ENCODE measurements around the gene DTHD1. TPM values are rescaled to one million over a fixed set of nuclear protein-coding genes. Genes with fewer than 3 reads are reported as not detected.

DTHD1 gene
- total RNA-seq, 2 donors from 2014 or later, result 7.9 to 13.5 TPM

- Mint-ChIP-seq H3K27me3 (ENCODE audit: low read depth) (no peaks in the 10 kb centered on the region), H3K27ac (peak overlapping the region; percentile 67), H3K4me3 (peak overlapping the region; percentile 48 to 55), H3K9me3 (no peaks in the 10 kb centered on the region), H3K4me1 (ENCODE audit: low read depth) (peaks cover 69% of the 10 kb centered on the region), H3K36me3 (ENCODE audit: insufficient read depth in 2 of 2) (no peaks in the 10 kb centered on the region)
- no peak for ATAC-seq (replicated peaks in 1 of 2)
- DNase-seq, result no peak
Observed at GRCh38 chr4:36325926-36326325, 44.5 kb downstream of the DTHD1 start.

- H3K4me3 Mint-ChIP-seq, result no peak overlapping the region
- DNase-seq, result no peak
- no peaks in the 10 kb centered on the region for H3K9me3 Mint-ChIP-seq
- no peaks in the 10 kb centered on the region for H3K27me3 Mint-ChIP-seq (ENCODE audit: low read depth)
- peaks cover 63% of the 10 kb centered on the region for H3K4me1 Mint-ChIP-seq (ENCODE audit: low read depth)
- no peak for ATAC-seq (replicated peaks in 1 of 2)
- no peak overlapping the region for H3K27ac Mint-ChIP-seq
- H3K36me3 Mint-ChIP-seq (ENCODE audit: insufficient read depth in 2 of 2), result no peaks in the 10 kb centered on the region
Observed at GRCh38 chr4:36326476-36327029, 45.1 kb downstream of the DTHD1 start.

GRCh38 chr4:36327400-36327799 is 46.0 kb downstream of the DTHD1 start:
- H3K4me1 Mint-ChIP-seq (ENCODE audit: low read depth), result peaks cover 59% of the 10 kb centered on the region

GRCh38 chr4:36328130-36328529 is 46.7 kb downstream of the DTHD1 start:
- Mint-ChIP-seq H3K36me3 (ENCODE audit: insufficient read depth in 2 of 2) (no peaks in the 10 kb centered on the region), H3K27me3 (ENCODE audit: low read depth) (no peaks in the 10 kb centered on the region), H3K4me1 (ENCODE audit: low read depth) (peaks cover 57% of the 10 kb centered on the region), H3K4me3 (no peak overlapping the region), H3K9me3 (no peaks in the 10 kb centered on the region), H3K27ac (peak overlapping the region; percentile 14)
- DNase-seq (no peak), ATAC-seq (replicated peaks in 1 of 2) (no peak)

More at GRCh38 chr4:36327400-36327799, 46.0 kb downstream of the DTHD1 start:
- no peak overlapping the region for H3K27ac Mint-ChIP-seq
- H3K4me3 Mint-ChIP-seq, result no peak overlapping the region
- no peaks in the 10 kb centered on the region for H3K27me3 Mint-ChIP-seq (ENCODE audit: low read depth)
- no peaks in the 10 kb centered on the region for H3K9me3 Mint-ChIP-seq
- no peak for DNase-seq
- ATAC-seq (replicated peaks in 1 of 2), result no peak
- H3K36me3 Mint-ChIP-seq (ENCODE audit: insufficient read depth in 2 of 2), result no peaks in the 10 kb centered on the region

GRCh38 chr4:36329228-36329627 is 47.8 kb downstream of the DTHD1 start:
- Mint-ChIP-seq H3K4me1 (ENCODE audit: low read depth) (peaks cover 50% of the 10 kb centered on the region), H3K36me3 (ENCODE audit: insufficient read depth in 2 of 2) (peaks cover 0 to 4% of the 10 kb centered on the region in 2 donors), H3K4me3 (no peak overlapping the region), H3K27ac (peak overlapping the region; percentile 68), H3K27me3 (ENCODE audit: low read depth) (no peaks in the 10 kb centered on the region), H3K9me3 (no peaks in the 10 kb centered on the region)
- ATAC-seq (replicated peaks in 1 of 2) (no peak), DNase-seq (no peak)

GRCh38 chr4:36330796-36331195 is 49.4 kb downstream of the DTHD1 start:
- peaks cover 0 to 4% of the 10 kb centered on the region in 2 donors for H3K36me3 Mint-ChIP-seq (ENCODE audit: insufficient read depth in 2 of 2)
- H3K9me3 Mint-ChIP-seq, result no peaks in the 10 kb centered on the region
- no peak overlapping the region for H3K4me3 Mint-ChIP-seq
- H3K27ac Mint-ChIP-seq, result no peak overlapping the region
- peaks cover 6% of the 10 kb centered on the region for H3K27me3 Mint-ChIP-seq (ENCODE audit: low read depth)
- H3K4me1 Mint-ChIP-seq (ENCODE audit: low read depth), result peaks cover 40% of the 10 kb centered on the region
- no peak for ATAC-seq (replicated peaks in 1 of 2)
- no peak for DNase-seq

GRCh38 chr4:36332023-36332781 is 50.8 kb downstream of the DTHD1 start:
- H3K27ac Mint-ChIP-seq, result peak overlapping the region; percentile 91
- peak; percentile 40 to 47 for DNase-seq

GRCh38 chr4:36332782-36333131 is 51.3 kb downstream of the DTHD1 start:
- Mint-ChIP-seq H3K27ac (peak overlapping the region; percentile 91), H3K4me3 (peak overlapping the region in 1 of 2 donors; percentile 64), H3K36me3 (ENCODE audit: insufficient read depth in 2 of 2) (peaks cover 0 to 4% of the 10 kb centered on the region in 2 donors), H3K9me3 (no peaks in the 10 kb centered on the region), H3K27me3 (ENCODE audit: low read depth) (peaks cover 6% of the 10 kb centered on the region), H3K4me1 (ENCODE audit: low read depth) (peaks cover 37% of the 10 kb centered on the region)
- no peak for DNase-seq
- peak; percentile 92 for ATAC-seq (replicated peaks in 1 of 2)

More at GRCh38 chr4:36332023-36332781, 50.8 kb downstream of the DTHD1 start:
- H3K36me3 Mint-ChIP-seq (ENCODE audit: insufficient read depth in 2 of 2), result peaks cover 0 to 4% of the 10 kb centered on the region in 2 donors
- peaks cover 6% of the 10 kb centered on the region for H3K27me3 Mint-ChIP-seq (ENCODE audit: low read depth)
- H3K4me3 Mint-ChIP-seq, result peak overlapping the region in 1 of 2 donors; percentile 64
- peak; percentile 78 to 80 for ATAC-seq (replicated peaks in 1 of 2)
- H3K9me3 Mint-ChIP-seq, result no peaks in the 10 kb centered on the region
- peaks cover 38% of the 10 kb centered on the region for H3K4me1 Mint-ChIP-seq (ENCODE audit: low read depth)

- DNase-seq (no peak), ATAC-seq (replicated peaks in 1 of 2) (no peak)
- Mint-ChIP-seq H3K9me3 (no peaks in the 10 kb centered on the region), H3K27me3 (ENCODE audit: low read depth) (peaks cover 6% of the 10 kb centered on the region), H3K4me1 (ENCODE audit: low read depth) (peaks cover 40% of the 10 kb centered on the region), H3K36me3 (ENCODE audit: insufficient read depth in 2 of 2) (peaks cover 0 to 4% of the 10 kb centered on the region in 2 donors), H3K27ac (no peak overlapping the region), H3K4me3 (no peak overlapping the region)
Observed at GRCh38 chr4:36333303-36333877, 52.0 kb downstream of the DTHD1 start.

GRCh38 chr4:36337665-36338185 is 56.3 kb downstream of the DTHD1 start:
- H3K27me3 Mint-ChIP-seq (ENCODE audit: low read depth), result peaks cover 6% of the 10 kb centered on the region
- no peaks in the 10 kb centered on the region for H3K9me3 Mint-ChIP-seq
- H3K4me3 Mint-ChIP-seq, result no peak overlapping the region
- no peak overlapping the region for H3K27ac Mint-ChIP-seq
- peaks cover 0 to 4% of the 10 kb centered on the region in 2 donors for H3K36me3 Mint-ChIP-seq (ENCODE audit: insufficient read depth in 2 of 2)
- ATAC-seq (replicated peaks in 1 of 2) (no peak), DNase-seq (no peak)
- peaks cover 33% of the 10 kb centered on the region for H3K4me1 Mint-ChIP-seq (ENCODE audit: low read depth)

- ATAC-seq (replicated peaks in 1 of 2) (no peak), DNase-seq (no peak)
- Mint-ChIP-seq H3K4me3 (no peak overlapping the region), H3K27ac (no peak overlapping the region), H3K4me1 (ENCODE audit: low read depth) (peaks cover 26% of the 10 kb centered on the region), H3K27me3 (ENCODE audit: low read depth) (peaks cover 6% of the 10 kb centered on the region), H3K9me3 (no peaks in the 10 kb centered on the region), H3K36me3 (ENCODE audit: insufficient read depth in 2 of 2) (no peaks in the 10 kb centered on the region)
Observed at GRCh38 chr4:36338973-36339372, 57.6 kb downstream of the DTHD1 start.

GRCh38 chr4:36341936-36342335 is 60.5 kb downstream of the DTHD1 start:
- Mint-ChIP-seq H3K27ac (no peak overlapping the region), H3K4me3 (no peak overlapping the region), H3K36me3 (ENCODE audit: insufficient read depth in 2 of 2) (no peaks in the 10 kb centered on the region), H3K27me3 (ENCODE audit: low read depth) (no peaks in the 10 kb centered on the region), H3K4me1 (ENCODE audit: low read depth) (peaks cover 11% of the 10 kb centered on the region), H3K9me3 (no peaks in the 10 kb centered on the region)
- ATAC-seq (replicated peaks in 1 of 2) (no peak), DNase-seq (no peak)

- ATAC-seq (replicated peaks in 1 of 2), result no peak
- Mint-ChIP-seq H3K36me3 (ENCODE audit: insufficient read depth in 2 of 2) (no peaks in the 10 kb centered on the region), H3K9me3 (no peaks in the 10 kb centered on the region), H3K4me1 (ENCODE audit: low read depth) (peaks cover 7% of the 10 kb centered on the region), H3K4me3 (no peak overlapping the region), H3K27me3 (ENCODE audit: low read depth) (no peaks in the 10 kb centered on the region), H3K27ac (no peak overlapping the region)
- no peak for DNase-seq
Observed at GRCh38 chr4:36343501-36344175, 62.2 kb downstream of the DTHD1 start.
